SJCRH30 (cell line): Measurements from ENCODE around the gene KRTAP12-1. TPM values are rescaled to one million over a fixed set of nuclear protein-coding genes. Genes with fewer than 3 reads are reported as not detected.
"Not testable (repeated sequence)": the region's sequence is repeated elsewhere in the genome, so short reads cannot be mapped to it uniquely, and the experiment has no call there.

Experiments
- DNase-seq, 2 experiments: peaks; one replicate each; pipeline ENCODE4 v3.0.0-alpha.2; 2015 to 2020
- H3K27ac ChIP-seq: fragments of 250-450 bp; sonication (Bioruptor Pico); 2 replicates; pipeline ENCODE4 v1.5.1; 2020; ENCODE audit warnings: mild to moderate bottlenecking, moderate library complexity
- H3K27me3 ChIP-seq: fragments of 250-450 bp; sonication (Bioruptor Pico); 2 replicates; pipeline ENCODE4 v1.5.1; 2020; ENCODE audit warnings: mild to moderate bottlenecking, moderate library complexity
- H3K36me3 ChIP-seq: fragments of 250-450 bp; sonication (Bioruptor Pico); 2 replicates; pipeline ENCODE4 v1.5.1; 2020; ENCODE audit warnings: mild to moderate bottlenecking, moderate library complexity
- H3K4me1 ChIP-seq: fragments of 250-450 bp; sonication (Bioruptor Pico); 2 replicates; pipeline ENCODE4 v1.5.1; 2020; ENCODE audit warnings: mild to moderate bottlenecking, moderate library complexity
- H3K4me3 ChIP-seq: fragments of 250-450 bp; sonication (Bioruptor Pico); 2 replicates; pipeline ENCODE4 v1.5.1; 2020; ENCODE audit warnings: mild to moderate bottlenecking, moderate library complexity
- H3K9me3 ChIP-seq: fragments of 250-450 bp; sonication (Bioruptor Pico); replicated peaks from 2 replicates; pipeline ENCODE4 v1.5.1; 2020; ENCODE audit warnings: mild to moderate bottlenecking, moderate library complexity
- total RNA-seq: library from RNA; depleted of rRNA; stranded (reverse); fragments of >200 nt; shearing (Covaris generic); gene quantifications from 2 replicates; pipeline ENCODE4 v1.2.3, GENCODE V29; 2014

Gene KRTAP12-1
- total RNA-seq, 1 experiment from 2014 or later, result not detected

GRCh38 chr21:44682580-44683151 is 703 bp upstream of the KRTAP12-1 start:
- DNase-seq, result no peak
- no peaks in the 10 kb centered on the region for H3K27me3 ChIP-seq
- H3K27ac ChIP-seq, result no peak overlapping the region
- H3K4me3 ChIP-seq, result no peak overlapping the region
- H3K4me1 ChIP-seq, result peaks cover 8% of the 10 kb centered on the region; the same call in 1 of the 2 replicates
- H3K36me3 ChIP-seq, result no peaks in the 10 kb centered on the region
- H3K9me3 ChIP-seq, result no peaks in the 10 kb centered on the region; the same call in 1 of the 2 replicates

- no peak for DNase-seq
- H3K27me3 ChIP-seq, result no peaks in the 10 kb centered on the region
These were observed 811 bp downstream of the KRTAP12-1 start for GRCh38 chr21:44681152-44681551.

GRCh38 chr21:44677881-44678280 is 4.1 kb downstream of the KRTAP12-1 start:
- Histone ChIP-seq H3K36me3 (no peaks in the 10 kb centered on the region), H3K4me3 (no peak overlapping the region), H3K4me1 (no peaks in the 10 kb centered on the region), H3K9me3 (peaks cover 1% of the 10 kb centered on the region; the same call in 1 of the 2 replicates), H3K27ac (no peak overlapping the region), H3K27me3 (no peaks in the 10 kb centered on the region)
- no peak for DNase-seq

More at GRCh38 chr21:44681152-44681551, 811 bp downstream of the KRTAP12-1 start:
- Histone ChIP-seq H3K9me3 (no peaks in the 10 kb centered on the region; the same call in 1 of the 2 replicates), H3K36me3 (no peaks in the 10 kb centered on the region), H3K27ac (no peak overlapping the region), H3K4me3 (no peak overlapping the region), H3K4me1 (no peaks in the 10 kb centered on the region)

GRCh38 chr21:44671911-44672310 is 10.1 kb downstream of the KRTAP12-1 start:
- Histone ChIP-seq H3K4me3 (no peak overlapping the region), H3K27me3 (no peaks in the 10 kb centered on the region), H3K36me3 (no peaks in the 10 kb centered on the region), H3K4me1 (no peaks in the 10 kb centered on the region), H3K27ac (no peak overlapping the region), H3K9me3 (0 out of 2 replicates have a peak, but pooled peaks cover 3% of the 10 kb centered on the region)
- no peak for DNase-seq

GRCh38 chr21:44670642-44671432 is 11.1 kb downstream of the KRTAP12-1 start:
- Histone ChIP-seq H3K4me1 (no peaks in the 10 kb centered on the region), H3K36me3 (no peaks in the 10 kb centered on the region), H3K4me3 (no peak overlapping the region), H3K27ac (no peak overlapping the region), H3K9me3 (0 out of 2 replicates have a peak, but pooled peaks cover 3% of the 10 kb centered on the region), H3K27me3 (no peaks in the 10 kb centered on the region)
- DNase-seq, result no peak

GRCh38 chr21:44667612-44668011 is 14.4 kb downstream of the KRTAP12-1 start:
- Histone ChIP-seq H3K9me3 (0 out of 2 replicates have a peak, but pooled peaks cover 3% of the 10 kb centered on the region), H3K36me3 (no peaks in the 10 kb centered on the region), H3K27ac (no peak overlapping the region), H3K27me3 (no peaks in the 10 kb centered on the region), H3K4me1 (no peaks in the 10 kb centered on the region), H3K4me3 (no peak overlapping the region)
- no peak for DNase-seq

- Histone ChIP-seq H3K27ac (no peak within 1 kb of the TSS), H3K36me3 (no peaks in the 10 kb centered on the region)
- DNase-seq, result no peak
These were observed 15.3 kb downstream of the KRTAP12-1 start, which contains the start of gene KRTAP12-2 for GRCh38 chr21:44666401-44667320. Gene KRTAP12-2, minus strand, starts transcription at chr21:44666927. Its CDS starts 41 bp downstream, at chr21:44666886.

GRCh38 chr21:44664691-44665090 is 17.3 kb downstream of the KRTAP12-1 start:
- DNase-seq, result no peak
- H3K36me3 ChIP-seq, result no peaks in the 10 kb centered on the region
- H3K4me3 ChIP-seq, result no peak overlapping the region

More at GRCh38 chr21:44666401-44667320, 15.3 kb downstream of the KRTAP12-1 start, which contains the start of gene KRTAP12-2:
- H3K27me3 ChIP-seq, result no peaks in the 10 kb centered on the region
- no peaks in the 10 kb centered on the region for H3K4me1 ChIP-seq
- no peak within 1 kb of the TSS for H3K4me3 ChIP-seq
- 0 out of 2 replicates have a peak, but pooled peaks cover 3% of the 10 kb centered on the region for H3K9me3 ChIP-seq

GRCh38 chr21:44661567-44661966 is 20.4 kb downstream of the KRTAP12-1 start:
- H3K27me3 ChIP-seq, H3K27ac ChIP-seq, H3K9me3 ChIP-seq, H3K4me3 ChIP-seq, H3K4me1 ChIP-seq, H3K36me3 ChIP-seq, DNase-seq: not testable (repeated sequence)

More at GRCh38 chr21:44664691-44665090, 17.3 kb downstream of the KRTAP12-1 start:
- Histone ChIP-seq H3K27ac (no peak overlapping the region), H3K9me3 (0 out of 2 replicates have a peak, but pooled peaks cover 3% of the 10 kb centered on the region), H3K4me1 (no peaks in the 10 kb centered on the region), H3K27me3 (no peaks in the 10 kb centered on the region)

- Histone ChIP-seq H3K4me1 (no peaks in the 10 kb centered on the region), H3K9me3 (peaks cover 6% of the 10 kb centered on the region; the same call in 1 of the 2 replicates), H3K36me3 (no peaks in the 10 kb centered on the region), H3K4me3 (no peak overlapping the region), H3K27ac (no peak overlapping the region), H3K27me3 (no peaks in the 10 kb centered on the region)
- no peak for DNase-seq
These were observed 22.9 kb downstream of the KRTAP12-1 start for GRCh38 chr21:44658913-44659595.

GRCh38 chr21:44658541-44658910 is 23.4 kb downstream of the KRTAP12-1 start:
- no peak overlapping the region for H3K27ac ChIP-seq
- no peak overlapping the region for H3K4me3 ChIP-seq
- H3K9me3 ChIP-seq, result peaks cover 6% of the 10 kb centered on the region; the same call in 1 of the 2 replicates
- H3K27me3 ChIP-seq, result no peaks in the 10 kb centered on the region
- H3K4me1 ChIP-seq, result no peaks in the 10 kb centered on the region
- no peaks in the 10 kb centered on the region for H3K36me3 ChIP-seq
- no peak for DNase-seq

- Histone ChIP-seq H3K9me3 (peaks cover 6% of the 10 kb centered on the region; the same call in 1 of the 2 replicates), H3K4me1 (no peaks in the 10 kb centered on the region), H3K27me3 (no peaks in the 10 kb centered on the region), H3K27ac (no peak within 1 kb of the TSS), H3K4me3 (no peak within 1 kb of the TSS), H3K36me3 (no peaks in the 10 kb centered on the region)
- no peak for DNase-seq
These were observed 24.1 kb downstream of the KRTAP12-1 start, which contains the start of gene KRTAP12-3 for GRCh38 chr21:44657635-44658540. Gene KRTAP12-3, plus strand, starts transcription at chr21:44657932. Its CDS starts 48 bp downstream, at chr21:44657980.

GRCh38 chr21:44656868-44657267 is 25.1 kb downstream of the KRTAP12-1 start:
- H3K4me3 ChIP-seq, result no peak overlapping the region
- no peak for DNase-seq
- no peaks in the 10 kb centered on the region for H3K36me3 ChIP-seq
- H3K9me3 ChIP-seq, result peaks cover 6% of the 10 kb centered on the region; the same call in 1 of the 2 replicates
- no peaks in the 10 kb centered on the region for H3K27me3 ChIP-seq
- no peak overlapping the region for H3K27ac ChIP-seq
- no peaks in the 10 kb centered on the region for H3K4me1 ChIP-seq
